Activated CD4-positive, alpha-beta T cell treated with anti-CD3 and anti-CD28 coated beads, Interleukin-2, amount 50 U/mL, for 16 hours (primary cell): Measurements from ENCODE around the gene KRT23.
"Not testable (repeated sequence)": the region's sequence is repeated elsewhere in the genome, so short reads cannot be mapped to it uniquely, and the experiment has no call there.

Experiments used
- DNase-seq: peaks from one replicate; pipeline ENCODE4 v3.0.0-alpha.2; 2020

The KRT23 gene

DNA sequence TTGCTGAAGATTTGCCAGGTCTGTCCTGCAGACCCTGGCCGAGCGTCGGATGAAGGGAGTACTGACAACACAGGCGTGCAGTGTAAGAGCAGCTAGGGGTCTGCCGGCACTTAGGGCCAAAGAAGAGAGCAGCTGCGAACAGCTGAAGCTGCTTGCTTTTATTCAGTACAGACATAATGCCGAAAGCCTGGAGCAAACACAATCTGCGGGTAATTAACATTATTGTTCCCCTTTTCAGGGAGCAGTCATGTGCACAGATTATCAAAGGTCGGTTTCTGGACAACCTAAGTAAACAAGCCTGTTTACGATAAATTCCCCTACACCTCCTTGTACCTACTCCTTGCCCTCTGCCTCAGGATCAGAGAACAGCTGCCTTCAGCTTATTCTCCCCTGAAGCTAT, 12.0 kb upstream of the KRT23 start:
- DNase-seq = no peak

DNA sequence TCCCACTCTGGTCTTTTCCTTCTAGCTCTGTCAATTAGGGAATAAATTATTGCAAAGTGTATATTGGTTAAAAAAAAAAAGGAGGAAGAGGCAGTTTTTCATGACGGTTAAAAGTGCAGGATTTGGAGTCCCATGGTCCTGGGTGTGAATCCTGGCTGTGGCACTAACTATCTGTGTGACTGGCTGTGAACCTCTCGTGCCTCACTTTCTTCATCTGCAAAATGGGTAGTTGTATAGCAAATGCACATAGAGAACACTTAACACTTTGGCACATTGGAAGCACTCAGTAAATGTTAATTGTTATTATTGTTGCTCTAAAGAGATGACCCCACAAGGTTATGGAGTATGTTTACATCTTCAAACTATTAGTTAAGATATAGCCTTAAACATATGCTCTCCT, 10.5 kb upstream of the KRT23 start:
- DNase-seq = no peak

DNA sequence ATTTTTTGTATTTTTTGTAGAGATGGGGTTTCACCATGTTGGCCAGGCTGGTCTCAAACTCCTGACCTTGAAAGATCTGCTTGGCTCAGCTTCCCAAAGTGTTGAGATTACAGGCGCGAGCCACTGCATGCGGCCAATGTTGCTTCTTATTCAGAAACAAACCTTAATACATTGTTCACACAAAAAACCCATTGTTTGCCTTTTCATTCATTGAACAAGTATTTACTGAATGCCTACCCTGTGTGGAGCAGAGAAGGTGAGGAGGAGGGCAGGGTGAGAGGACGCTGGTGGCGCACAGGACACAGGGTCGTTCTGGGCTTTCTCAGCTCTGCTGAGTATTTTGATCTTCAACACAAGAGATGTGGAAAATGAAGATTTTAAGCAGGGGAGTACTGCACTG, 8.0 kb upstream of the KRT23 start:
- no peak for DNase-seq

- no peak for DNase-seq
Measured at GRCh38 chr17:40944531-40944930, 7.1 kb upstream of the KRT23 start.

DNA sequence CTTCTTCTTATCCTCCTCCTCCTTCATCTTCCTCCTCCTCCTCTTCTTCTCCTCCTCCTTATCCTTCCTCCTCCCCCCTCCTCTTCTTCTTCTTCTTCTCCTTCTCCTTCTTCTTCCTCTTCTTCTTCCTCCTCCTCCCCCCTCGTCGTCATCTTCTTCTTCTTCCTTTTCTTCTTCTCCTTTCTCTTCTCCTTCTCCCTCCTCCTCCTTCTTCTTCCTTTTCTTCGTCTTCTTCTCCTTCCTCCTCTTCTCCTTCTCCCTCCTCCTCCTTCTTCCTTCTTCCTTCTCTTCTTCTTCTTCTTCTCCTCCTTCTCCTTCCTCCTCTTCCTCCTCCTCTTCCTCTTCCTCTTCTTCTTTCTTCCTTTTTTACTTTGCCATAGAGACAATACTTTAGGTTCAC, 5.1 kb upstream of the KRT23 start:
- no peak for DNase-seq

GRCh38 chr17:40940266-40940665, 2.8 kb upstream of the KRT23 start:
- DNase-seq = no peak

- DNase-seq = no peak
Measured at GRCh38 chr17:40938981-40939380, 1.5 kb upstream of the KRT23 start.

- DNase-seq = no peak
Measured at GRCh38 chr17:40936976-40937375, 470 bp downstream of the KRT23 start.

DNA sequence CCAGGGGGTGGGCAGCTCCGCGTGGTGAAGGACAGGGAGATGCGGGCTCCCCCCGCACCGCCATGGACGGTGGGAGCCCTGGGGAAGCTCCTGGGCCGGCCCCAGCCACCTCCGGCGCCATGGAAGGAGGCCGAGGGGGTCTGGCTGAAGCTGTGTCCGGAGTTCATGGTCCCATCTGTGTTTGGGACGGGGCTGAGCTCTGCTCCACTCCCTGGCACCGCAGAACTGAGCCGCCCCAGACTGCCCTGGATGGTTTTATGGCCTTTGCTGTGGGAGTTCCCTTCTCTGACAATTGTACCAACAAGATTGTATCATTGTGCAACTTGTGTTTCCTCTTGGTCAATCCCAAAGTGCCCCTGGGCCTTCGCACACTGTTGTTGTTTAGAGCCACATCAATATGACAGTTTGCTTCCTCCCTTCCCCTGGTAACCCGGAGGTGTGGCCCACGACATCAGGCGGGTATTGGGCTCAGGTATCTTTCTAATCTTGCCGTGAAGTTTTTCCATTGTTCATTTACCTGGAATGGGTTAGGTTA, 942 bp downstream of the KRT23 start:
- DNase-seq = no peak

DNA sequence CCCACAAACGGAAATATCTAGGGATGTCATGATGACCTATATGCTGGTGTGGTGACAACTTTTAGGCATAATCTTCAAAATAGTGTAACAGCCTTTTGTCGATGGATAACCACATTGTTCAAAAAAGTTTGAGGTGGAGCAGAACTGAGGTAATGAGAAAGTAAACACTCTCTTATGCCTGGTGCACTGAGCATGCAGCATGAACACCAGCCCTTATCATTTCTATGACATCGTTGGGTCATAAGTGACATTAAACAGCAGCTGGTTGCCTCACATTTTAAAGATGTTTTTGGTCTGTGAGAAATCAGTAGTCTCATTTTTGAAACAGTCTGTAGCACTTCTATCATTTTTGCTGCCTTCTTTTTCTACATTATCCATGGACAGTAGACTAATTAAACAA, 1.8 kb downstream of the KRT23 start:
- DNase-seq = no peak

DNA sequence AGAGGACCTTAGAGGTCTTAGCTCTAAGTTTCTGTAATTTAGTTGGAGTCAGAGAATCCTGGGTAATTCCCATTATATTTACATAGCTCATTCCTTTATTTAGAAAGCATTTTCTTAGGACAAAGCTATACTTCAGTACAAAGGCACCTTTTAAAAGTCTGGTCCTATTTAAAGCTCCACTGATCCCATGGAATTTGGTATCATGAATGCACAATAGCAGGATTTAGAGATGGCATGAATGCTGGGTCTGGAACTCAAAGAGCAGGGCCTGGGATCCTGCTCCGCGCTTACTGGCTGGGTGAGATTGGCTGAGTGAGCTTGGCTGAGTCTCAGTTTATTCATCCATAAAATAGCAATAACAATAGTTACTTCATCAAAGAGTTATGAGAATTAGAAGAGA, 4.8 kb downstream of the KRT23 start:
- DNase-seq = no peak

DNA sequence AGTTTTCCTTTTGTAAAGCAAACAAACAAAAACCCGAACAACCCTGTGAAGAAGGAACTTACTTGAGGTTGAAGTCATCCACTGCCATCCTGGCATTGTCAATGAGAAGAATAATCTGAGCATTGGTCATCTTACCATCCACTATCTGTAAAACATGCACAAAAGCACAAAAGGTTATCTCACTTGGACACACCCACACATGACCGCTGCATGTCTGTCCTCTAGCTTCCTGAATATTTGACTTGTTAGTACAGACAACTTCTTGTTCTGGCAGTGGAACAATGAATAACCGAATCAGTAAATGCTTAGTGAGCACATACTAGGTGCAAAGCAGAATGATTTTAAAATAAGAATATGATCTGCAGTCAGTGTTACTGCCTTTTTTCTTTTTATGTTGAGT, 6.1 kb downstream of the KRT23 start:
- DNase-seq = no peak

GRCh38 chr17:40926341-40926740, 11.1 kb downstream of the KRT23 start:
- no peak for DNase-seq

- DNase-seq = no peak
Measured at GRCh38 chr17:40922239-40922638, 15.2 kb downstream of the KRT23 start.

DNA sequence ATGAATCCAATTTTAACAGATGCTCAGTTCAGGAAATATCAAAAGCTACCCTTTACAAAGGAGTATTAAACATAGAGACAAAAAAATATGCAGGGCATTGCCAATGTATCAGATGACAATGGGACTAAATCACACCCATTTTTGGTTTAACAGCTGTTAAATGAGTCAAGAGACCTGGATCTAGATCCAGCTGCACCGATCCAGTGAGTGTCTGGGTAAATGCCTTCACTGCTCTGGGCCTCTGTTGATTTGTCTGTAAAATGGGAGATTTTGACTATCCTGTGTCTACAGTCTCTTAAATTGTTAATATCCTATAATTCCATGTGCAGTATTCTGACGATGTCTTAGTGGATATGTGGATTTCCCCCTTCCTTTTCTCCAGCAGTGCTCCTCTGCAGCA, 16.4 kb downstream of the KRT23 start:
- no peak for DNase-seq

DNA sequence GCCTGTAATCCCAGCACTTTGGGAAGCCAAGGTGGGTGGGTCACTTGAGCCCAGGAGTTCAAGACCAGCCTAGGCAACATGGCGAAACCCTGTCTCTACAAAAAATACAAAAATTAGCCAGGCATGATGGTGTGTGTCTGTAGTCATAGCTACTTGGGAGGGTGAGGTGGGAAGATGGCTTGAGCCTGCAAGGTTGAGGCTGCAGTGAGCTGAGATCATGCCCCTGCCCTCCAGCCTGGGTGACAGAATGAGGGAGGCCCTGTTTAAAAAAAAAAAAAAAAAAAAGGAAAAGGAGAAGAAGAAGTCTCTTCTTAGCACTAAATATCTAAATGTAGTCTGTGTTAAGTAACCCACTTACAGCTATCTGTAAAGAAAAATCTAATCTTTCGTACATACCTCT, 20.3 kb downstream of the KRT23 start:
- DNase-seq = not testable (repeated sequence)

DNA sequence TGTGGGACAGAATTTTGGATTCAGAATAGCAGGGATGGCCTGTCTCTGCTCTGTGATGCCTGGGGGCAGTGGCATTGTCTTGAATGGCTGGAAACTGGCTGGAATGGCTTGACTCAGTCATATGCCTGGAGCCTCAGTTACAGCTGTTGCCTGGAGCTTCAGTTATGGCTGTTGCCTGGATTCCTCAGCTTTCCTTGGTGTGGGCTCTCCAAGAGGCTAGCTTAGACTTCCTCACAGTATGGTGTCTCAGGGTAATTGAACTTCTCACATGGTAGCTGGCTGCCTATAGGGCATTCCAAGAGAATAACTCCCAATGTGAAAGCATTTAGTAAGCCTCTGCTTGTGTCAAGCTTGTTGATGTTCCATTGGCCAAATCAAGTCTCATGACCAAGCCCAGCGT, 21.1 kb downstream of the KRT23 start:
- DNase-seq = no peak

DNA sequence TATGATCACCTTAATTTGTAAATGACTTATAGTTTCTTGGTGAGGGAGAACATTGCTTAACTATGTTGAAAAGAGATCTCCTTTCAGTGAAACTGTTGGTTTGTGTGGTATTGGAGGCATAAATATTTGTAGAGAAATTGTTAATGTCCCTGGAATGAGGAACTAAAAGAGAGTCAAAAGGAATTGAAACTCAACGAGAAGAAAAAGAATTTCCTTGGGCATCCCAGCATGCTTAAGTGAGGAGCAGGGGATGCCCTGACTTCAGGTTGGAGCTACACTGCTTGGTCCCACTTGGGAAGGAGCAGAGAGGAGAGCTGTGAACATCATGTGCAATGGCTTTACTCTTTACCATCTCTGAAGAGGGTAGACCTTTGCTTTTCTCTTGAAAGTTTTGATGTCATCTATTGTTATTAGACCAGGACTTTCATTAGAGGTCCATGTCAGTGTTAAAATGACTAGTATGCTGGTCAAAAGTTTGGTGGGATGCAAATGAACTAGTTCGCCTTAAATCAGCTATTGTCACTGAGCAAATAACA, 21.7 kb downstream of the KRT23 start:
- DNase-seq = no peak

GRCh38 chr17:40915199-40915661, 22.2 kb downstream of the KRT23 start:
- peak; percentile 58 for DNase-seq

DNA sequence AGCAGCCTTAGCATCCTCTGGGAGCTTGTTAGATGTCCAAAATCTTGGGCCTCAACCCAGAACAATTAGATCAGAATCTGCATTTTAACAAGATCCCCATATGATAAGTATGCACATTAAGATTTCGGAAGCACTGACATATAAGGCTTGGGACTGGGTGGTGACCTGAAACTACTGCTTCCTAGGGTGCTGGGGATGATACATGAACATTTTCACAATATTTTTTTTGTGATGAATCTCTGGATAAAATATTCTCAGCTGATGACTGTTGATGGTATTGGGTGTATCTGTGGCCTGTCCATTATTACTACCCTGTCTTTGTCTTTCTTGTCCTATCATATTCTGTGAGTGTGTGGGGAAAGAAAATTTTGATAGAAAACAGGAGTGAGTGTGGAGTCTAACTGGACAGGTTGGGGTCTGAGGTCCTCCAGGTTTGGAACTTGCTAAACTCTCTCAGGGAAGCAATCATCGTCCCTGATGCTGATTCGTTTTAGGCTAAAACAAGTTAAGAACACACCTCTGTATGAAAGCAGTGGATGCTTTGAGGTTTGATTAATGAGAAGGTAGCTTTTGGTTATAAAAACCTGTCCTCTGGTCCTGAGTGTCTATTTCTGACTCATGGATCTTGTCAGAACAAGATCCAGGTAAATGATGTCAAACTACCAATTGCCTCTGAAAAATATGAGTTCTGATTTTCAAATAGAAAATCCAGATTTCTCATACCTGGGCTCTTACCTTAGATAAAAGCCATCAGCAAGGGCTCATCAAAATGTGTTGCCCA, 23.2 kb downstream of the KRT23 start:
- no peak for DNase-seq

DNA sequence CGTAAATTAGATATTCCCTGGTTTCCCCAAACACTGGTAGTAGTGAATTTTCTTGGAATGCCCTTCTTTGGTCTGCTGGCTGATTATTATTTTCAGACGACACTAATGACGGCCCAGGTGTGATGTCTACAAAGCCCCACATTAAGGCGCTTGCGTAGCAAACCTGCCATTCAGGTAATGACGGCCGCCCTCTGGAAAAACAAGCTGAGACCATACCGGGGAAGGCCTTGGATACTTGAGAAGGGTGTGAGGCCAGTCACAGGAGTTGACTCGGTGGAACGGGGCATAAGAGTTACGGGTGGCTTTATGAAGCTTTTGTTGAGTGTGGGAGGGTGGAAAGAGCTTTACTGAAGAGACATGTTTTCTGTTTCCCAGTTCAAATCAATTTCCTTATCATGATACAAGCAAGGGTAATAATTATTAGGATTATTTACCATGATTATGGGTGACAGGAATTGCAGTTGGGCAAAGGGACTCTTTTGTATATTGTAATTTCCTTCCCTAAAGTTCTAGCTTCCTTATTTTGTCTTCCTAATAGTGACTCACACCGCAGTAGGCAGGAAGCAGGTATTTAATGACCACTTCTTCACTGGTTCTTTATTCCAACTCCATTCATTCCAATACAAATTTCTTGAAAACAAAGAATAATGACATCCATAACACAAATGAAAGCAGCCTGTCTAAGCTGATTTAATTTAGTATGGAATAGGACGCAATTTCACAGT, 24.8 kb downstream of the KRT23 start:
- no peak for DNase-seq

DNA sequence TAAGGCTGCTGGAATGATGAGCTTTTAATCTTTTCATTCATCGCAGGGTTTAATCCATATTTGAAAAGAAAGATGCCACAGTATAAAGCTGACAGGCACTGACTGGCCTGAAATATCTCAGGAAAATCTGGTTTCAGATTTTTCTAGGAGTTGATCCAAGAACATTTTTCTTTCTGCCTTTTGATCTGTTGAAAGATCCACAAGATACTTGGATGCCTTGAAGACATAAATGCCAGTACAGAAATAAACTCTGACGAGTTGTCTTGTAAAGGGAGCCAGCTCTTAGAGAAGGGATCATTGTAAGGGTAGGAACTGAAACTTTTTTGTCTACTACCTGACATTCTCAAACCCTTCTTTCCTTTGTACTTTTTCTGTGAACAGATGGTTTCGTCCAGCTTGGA, 27.0 kb downstream of the KRT23 start:
- no peak for DNase-seq

DNA sequence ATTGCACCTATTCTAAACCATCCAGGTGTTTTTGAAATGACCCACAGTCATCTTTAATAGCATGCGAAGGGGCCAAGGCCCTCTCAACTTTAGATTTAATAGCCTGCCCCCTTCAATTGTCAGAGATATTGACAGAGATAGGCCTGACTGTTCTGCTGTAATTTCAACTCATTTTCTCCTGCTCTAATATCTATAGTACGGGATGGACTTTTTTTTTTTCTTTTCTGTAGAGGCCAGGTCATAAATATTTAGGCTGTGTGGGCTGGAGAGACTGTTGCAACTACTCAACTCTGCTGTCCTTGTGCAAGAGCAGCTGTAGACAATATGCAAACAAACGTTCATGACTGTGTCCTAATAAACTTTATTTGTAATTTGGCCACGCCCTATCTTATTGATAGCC, 27.7 kb downstream of the KRT23 start:
- no peak for DNase-seq

GRCh38 chr17:40909351-40909750, 28.1 kb downstream of the KRT23 start:
- DNase-seq = peak; percentile 72
